ENCODE measurements around the gene PMFBP1.

GRCh38 chr16:72197545-72197944 lies 25.6 kb upstream of the PMFBP1 start:
- TF ChIP-seq CTCF (IDR thresholded peaks at IDR 0.05; ENCODE audit: insufficient read depth, low read length), result no peak
- no peak for TF ChIP-seq SPI1 (IDR thresholded peaks at IDR 0.05; ENCODE audit: borderline replicate concordance, low read depth)
- no peak for TF ChIP-seq POLR2AphosphoS5 (IDR thresholded peaks at IDR 0.05; ENCODE audit: low read depth)

Measured in HL-60 (cell line).